IPS-18a (cell line): Measurements from ENCODE around the gene NLK.

Experiments used
- H3K27ac ChIP-seq: one replicate; pipeline ENCODE4 v1.5.1; 2013; ENCODE audit warnings: low read length
- H3K27me3 ChIP-seq: one replicate; pipeline ENCODE4 v1.6.1; 2013; ENCODE audit warnings: mild to moderate bottlenecking, low read length; ENCODE audit not compliant: control insufficient read depth, insufficient read depth
- H3K36me3 ChIP-seq: one replicate; pipeline ENCODE4 v1.6.1; 2013; ENCODE audit warnings: low read depth, low read length; ENCODE audit not compliant: control insufficient read depth
- H3K4me1 ChIP-seq: one replicate; pipeline ENCODE4 v1.6.1; 2013; ENCODE audit warnings: low read depth, low read length; ENCODE audit not compliant: control insufficient read depth
- H3K4me3 ChIP-seq: one replicate; pipeline ENCODE4 v1.5.1; 2013; ENCODE audit warnings: low read length
- H3K9ac ChIP-seq: one replicate; pipeline ENCODE4 v1.6.1; 2013; ENCODE audit warnings: mild to moderate bottlenecking, low read length, moderate library complexity
- H3K9me3 ChIP-seq: one replicate; pipeline ENCODE4 v1.6.1; 2013; ENCODE audit warnings: low read depth, low read length; ENCODE audit not compliant: control insufficient read depth

NLK gene

GRCh38 chr17:28041068-28041843, 1.2 kb upstream of the NLK start:
- H3K4me1 ChIP-seq = peaks cover 32% of the 10 kb centered on the region
- no peaks in the 10 kb centered on the region for H3K27me3 ChIP-seq
- H3K9ac ChIP-seq = no peak overlapping the region
- H3K36me3 ChIP-seq = no peaks in the 10 kb centered on the region
- no peak overlapping the region for H3K27ac ChIP-seq
- H3K4me3 ChIP-seq = peak overlapping the region; percentile 65
- no peaks in the 10 kb centered on the region for H3K9me3 ChIP-seq

- Histone ChIP-seq H3K27ac (no peak overlapping the region), H3K4me1 (peaks cover 36% of the 10 kb centered on the region), H3K4me3 (peak overlapping the region; percentile 65), H3K27me3 (no peaks in the 10 kb centered on the region), H3K9me3 (no peaks in the 10 kb centered on the region), H3K36me3 (no peaks in the 10 kb centered on the region), H3K9ac (peak overlapping the region; percentile 64)
These were observed 427 bp upstream of the NLK start for GRCh38 chr17:28041844-28042656.

- Histone ChIP-seq H3K27ac (no peak overlapping the region), H3K4me1 (peaks cover 44% of the 10 kb centered on the region), H3K9ac (no peak overlapping the region), H3K36me3 (no peaks in the 10 kb centered on the region), H3K9me3 (no peaks in the 10 kb centered on the region), H3K4me3 (peak overlapping the region; percentile 65), H3K27me3 (no peaks in the 10 kb centered on the region)
These were observed 329 bp downstream of the NLK start for GRCh38 chr17:28042721-28043291.

- H3K36me3 ChIP-seq = no peaks in the 10 kb centered on the region
- H3K27ac ChIP-seq = no peak overlapping the region
- no peaks in the 10 kb centered on the region for H3K9me3 ChIP-seq
- no peaks in the 10 kb centered on the region for H3K27me3 ChIP-seq
- H3K4me3 ChIP-seq = peak overlapping the region; percentile 65
- H3K9ac ChIP-seq = no peak overlapping the region
- H3K4me1 ChIP-seq = peaks cover 49% of the 10 kb centered on the region
These were observed 819 bp downstream of the NLK start for GRCh38 chr17:28043296-28043695.

- Histone ChIP-seq H3K27ac (no peak overlapping the region), H3K9ac (no peak overlapping the region), H3K36me3 (no peaks in the 10 kb centered on the region), H3K9me3 (no peaks in the 10 kb centered on the region), H3K4me1 (peaks cover 53% of the 10 kb centered on the region), H3K27me3 (no peaks in the 10 kb centered on the region), H3K4me3 (peak overlapping the region; percentile 65)
These were observed 1.3 kb downstream of the NLK start for GRCh38 chr17:28043741-28044140.

GRCh38 chr17:28045304-28045703, 2.8 kb downstream of the NLK start:
- peaks cover 58% of the 10 kb centered on the region for H3K4me1 ChIP-seq
- no peaks in the 10 kb centered on the region for H3K27me3 ChIP-seq
- H3K36me3 ChIP-seq = no peaks in the 10 kb centered on the region
- peak overlapping the region; percentile 23 for H3K4me3 ChIP-seq
- H3K9me3 ChIP-seq = no peaks in the 10 kb centered on the region
- no peak overlapping the region for H3K9ac ChIP-seq
- no peak overlapping the region for H3K27ac ChIP-seq

- Histone ChIP-seq H3K9ac (no peak overlapping the region), H3K9me3 (no peaks in the 10 kb centered on the region), H3K36me3 (no peaks in the 10 kb centered on the region), H3K4me3 (no peak overlapping the region), H3K27me3 (no peaks in the 10 kb centered on the region), H3K4me1 (peaks cover 58% of the 10 kb centered on the region), H3K27ac (no peak overlapping the region)
These were observed 3.8 kb downstream of the NLK start for GRCh38 chr17:28046034-28046825.

- Histone ChIP-seq H3K9ac (no peak overlapping the region), H3K9me3 (no peaks in the 10 kb centered on the region), H3K4me1 (peaks cover 62% of the 10 kb centered on the region), H3K27ac (no peak overlapping the region), H3K36me3 (no peaks in the 10 kb centered on the region), H3K4me3 (no peak overlapping the region), H3K27me3 (no peaks in the 10 kb centered on the region)
These were observed 5.3 kb downstream of the NLK start for GRCh38 chr17:28047806-28048205.

- Histone ChIP-seq H3K36me3 (no peaks in the 10 kb centered on the region), H3K27ac (no peak overlapping the region), H3K27me3 (no peaks in the 10 kb centered on the region), H3K9ac (no peak overlapping the region), H3K4me1 (peaks cover 66% of the 10 kb centered on the region), H3K9me3 (no peaks in the 10 kb centered on the region), H3K4me3 (no peak overlapping the region)
These were observed 6.6 kb downstream of the NLK start for GRCh38 chr17:28049071-28049470.

GRCh38 chr17:28053044-28053670, 10.7 kb downstream of the NLK start:
- H3K9me3 ChIP-seq = no peaks in the 10 kb centered on the region
- no peak overlapping the region for H3K4me3 ChIP-seq
- peaks cover 49% of the 10 kb centered on the region for H3K4me1 ChIP-seq
- H3K27me3 ChIP-seq = no peaks in the 10 kb centered on the region
- H3K27ac ChIP-seq = no peak overlapping the region
- H3K9ac ChIP-seq = no peak overlapping the region
- H3K36me3 ChIP-seq = no peaks in the 10 kb centered on the region

- H3K4me1 ChIP-seq = peaks cover 44% of the 10 kb centered on the region
- no peak overlapping the region for H3K9ac ChIP-seq
- H3K27me3 ChIP-seq = no peaks in the 10 kb centered on the region
- H3K4me3 ChIP-seq = no peak overlapping the region
- no peaks in the 10 kb centered on the region for H3K36me3 ChIP-seq
- H3K9me3 ChIP-seq = no peaks in the 10 kb centered on the region
- no peak overlapping the region for H3K27ac ChIP-seq
These were observed 11.2 kb downstream of the NLK start for GRCh38 chr17:28053725-28054124.
